GM23338 (cell line): Measurements from ENCODE around the gene MYO1E. TPM values are rescaled to one million over a fixed set of nuclear protein-coding genes. Genes with fewer than 3 reads are reported as not detected.

Source experiments
- ATAC-seq: fragments of 200-7000 bp; cut with Tn5 transposase; 3 replicates; pipeline ENCODE4 v1.9.1; 2020
- DNase-seq: peaks from one replicate; pipeline ENCODE4 v3.0.0-alpha.2; 2015; ENCODE audit warnings: low spot score
- H2AFZ ChIP-seq: fragments of 200-600 bp; sonication (generic); 2 replicates; pipeline ENCODE4 v1.8.0; 2016; ENCODE audit warnings: antibody characterized with exemption, mild to moderate bottlenecking, moderate library complexity
- H3F3A ChIP-seq: fragments of 200-600 bp; sonication (generic); replicated peaks from 2 replicates; pipeline ENCODE4 v1.8.0; 2017; ENCODE audit warnings: antibody characterized with exemption, mixed run types, low read depth
- H3K27ac ChIP-seq: fragments of 200-600 bp; sonication (generic); 2 replicates; pipeline ENCODE4 v1.6.1; 2016; ENCODE audit warnings: low read depth
- H3K27me3 ChIP-seq: fragments of 200-600 bp; sonication (generic); 2 replicates; pipeline ENCODE4 v1.8.0; 2016; ENCODE audit warnings: mild to moderate bottlenecking, mixed run types, moderate library complexity; ENCODE audit not compliant: insufficient read depth
- H3K36me3 ChIP-seq: fragments of 200-600 bp; sonication (generic); 2 replicates; pipeline ENCODE4 v1.8.0; 2016; ENCODE audit warnings: mild to moderate bottlenecking; ENCODE audit not compliant: insufficient read depth
- H3K4me1 ChIP-seq: fragments of 200-600 bp; sonication (generic); 2 replicates; pipeline ENCODE4 v1.8.0; 2016; ENCODE audit warnings: mild to moderate bottlenecking, moderate library complexity; ENCODE audit not compliant: insufficient read depth
- H3K4me2 ChIP-seq: fragments of 200-600 bp; sonication (generic); 2 replicates; pipeline ENCODE4 v1.7.1; 2017; ENCODE audit warnings: mixed run types
- H3K4me3 ChIP-seq: fragments of 200-600 bp; sonication (generic); 2 replicates; pipeline ENCODE4 v1.6.1; 2016; ENCODE audit warnings: mixed run types
- H3K79me2 ChIP-seq: fragments of 200-600 bp; sonication (generic); replicated peaks from 2 replicates; pipeline ENCODE4 v1.8.0; 2017; ENCODE audit warnings: mild to moderate bottlenecking; ENCODE audit not compliant: insufficient read depth
- H3K9me2 ChIP-seq: fragments of 200-600 bp; sonication (generic); 2 replicates; pipeline ENCODE4 v1.8.0; 2017; ENCODE audit not compliant: insufficient read depth
- H4K20me1 ChIP-seq: fragments of 200-600 bp; sonication (generic); replicated peaks from 2 replicates; pipeline ENCODE4 v1.8.0; 2017; ENCODE audit warnings: mild to moderate bottlenecking; ENCODE audit not compliant: insufficient read depth
- H3K27ac Mint-ChIP-seq: 2 replicates; pipeline ENCODE4 v1.8.0; 2020; ENCODE audit warnings: inconsistent platforms, mild to moderate bottlenecking, moderate library complexity, mixed read lengths
- H3K27me3 Mint-ChIP-seq: 3 replicates; pipeline ENCODE4 v1.8.0; 2022; ENCODE audit warnings: low read depth, mild to moderate bottlenecking, moderate library complexity, mixed read lengths, inconsistent platforms; ENCODE audit not compliant: insufficient read depth, poor library complexity
- H3K36me3 Mint-ChIP-seq: 3 replicates; pipeline ENCODE4 v1.8.0; 2021; ENCODE audit warnings: low read depth, mild to moderate bottlenecking, inconsistent platforms, moderate library complexity, mixed read lengths
- H3K4me1 Mint-ChIP-seq: 3 replicates; pipeline ENCODE4 v1.8.0; 2020; ENCODE audit warnings: mild to moderate bottlenecking, inconsistent platforms, mixed read lengths
- H3K4me3 Mint-ChIP-seq: 3 replicates; pipeline ENCODE4 v1.8.0; 2021; ENCODE audit warnings: moderate library complexity, mild to moderate bottlenecking, inconsistent platforms, mixed read lengths
- H3K9me3 Mint-ChIP-seq: 3 replicates; pipeline ENCODE4 v1.8.0; 2020; ENCODE audit warnings: moderate library complexity, mild to moderate bottlenecking, inconsistent platforms, mixed read lengths
- CREB1 ChIP-seq: fragments of 250-450 bp; sonication (Bioruptor Pico); IDR thresholded peaks from 2 replicates; pipeline ENCODE4 v1.5.0; 2020; ENCODE audit warnings: low read depth, mild to moderate bottlenecking, moderate library complexity
- CTCF ChIP-seq, 2 experiments: fragments of 200-600 bp in 1 of 2; sonication (generic) in 1 of 2; conservative IDR thresholded peaks; 2 replicates each; pipeline versions ENCODE4 v1.5.1 to v1.6.1; 2016 to 2017; ENCODE audit warnings: antibody characterized with exemption in 2 of 2, low read depth in 2 of 2, mild to moderate bottlenecking in 2 of 2, moderate library complexity in 1 of 2
- ETS1 ChIP-seq: IDR thresholded peaks from 2 replicates; pipeline ENCODE4 v1.6.1; 2016; ENCODE audit warnings: antibody characterized with exemption
- JUNB ChIP-seq: IDR thresholded peaks from one replicate; pipeline ENCODE4 v1.6.1; 2016; ENCODE audit warnings: antibody characterized with exemption; ENCODE audit not compliant: unreplicated experiment
- NANOG ChIP-seq: IDR thresholded peaks from 2 replicates; pipeline ENCODE4 v1.6.1; 2016; ENCODE audit warnings: antibody characterized with exemption, borderline replicate concordance
- POLR2AphosphoS5 ChIP-seq: IDR thresholded peaks from 2 replicates; pipeline ENCODE4 v1.6.1; 2016; ENCODE audit warnings: antibody characterized with exemption, low read depth
- REST ChIP-seq: IDR thresholded peaks from one replicate; pipeline ENCODE4 v1.6.1; 2018; ENCODE audit warnings: antibody characterized with exemption; ENCODE audit not compliant: unreplicated experiment
- ZNF114 ChIP-seq: fragments of 250-450 bp; sonication (Bioruptor Pico); IDR thresholded peaks from 2 replicates; pipeline ENCODE4 v1.5.0; 2020; ENCODE audit warnings: mild to moderate bottlenecking, moderate library complexity
- ZNF331 ChIP-seq: fragments of 250-450 bp; sonication (Bioruptor Pico); IDR thresholded peaks from 2 replicates; pipeline ENCODE4 v1.5.0; 2020; ENCODE audit warnings: low read depth, mild to moderate bottlenecking, moderate library complexity
- ZNF462 ChIP-seq: fragments of 250-450 bp; sonication (Bioruptor Pico); IDR thresholded peaks from 2 replicates; pipeline ENCODE4 v1.5.0; 2020; ENCODE audit warnings: mild to moderate bottlenecking, moderate library complexity
- polyA plus RNA-seq: library from polyadenylated mRNA; unstranded; fragments of >200 nt; fragmentation: Nextera tagmentation; extraction: Ambion mirVana; gene quantifications from 2 replicates; pipeline ENCODE4 v1.2.1, GENCODE V29; 2016
- total RNA-seq: library from RNA; depleted of rRNA; stranded (reverse); fragments of >200 nt; shearing (Covaris generic); gene quantifications from 2 replicates; pipeline ENCODE4 v1.2.3, GENCODE V29; 2014

MYO1E gene
- total and polyA plus RNA-seq, 2 experiments from 2014 or later = 68.3 to 131 TPM

- Histone ChIP-seq H3K4me2 (no peak overlapping the region), H3K27me3 (no peaks in the 10 kb centered on the region), H3F3A (no peaks in the 10 kb centered on the region), H3K4me3 (no peak overlapping the region), H3K9me2 (no peaks in the 10 kb centered on the region), H3K36me3 (no peaks in the 10 kb centered on the region), H4K20me1 (no peaks in the 10 kb centered on the region; the same call in 1 of the 2 replicates), H3K4me1 (peaks cover 47% of the 10 kb centered on the region), H3K79me2 (peaks cover 75% of the 10 kb centered on the region), H2AFZ (no peak overlapping the region), H3K27ac (0 out of 2 replicates have a peak overlapping the region, but pooled peaks have one; percentile 11)
- H3K4me1 Mint-ChIP-seq = peaks cover 56% of the 10 kb centered on the region
- ATAC-seq (no peak; the same call in 2 of the 3 replicates), DNase-seq (no peak)
- no peaks in the 10 kb centered on the region for H3K9me3 Mint-ChIP-seq
- no peaks in the 10 kb centered on the region for H3K27me3 Mint-ChIP-seq
- no peak overlapping the region; the same call in 1 of the 2 replicates for H3K27ac Mint-ChIP-seq
- no peaks in the 10 kb centered on the region for H3K36me3 Mint-ChIP-seq
- no peak overlapping the region for H3K4me3 Mint-ChIP-seq
- TF ChIP-seq ZNF462 (CRISPR knock-in tag) (no peak), ZNF331 (CRISPR knock-in tag) (no peak), CREB1 (no peak), POLR2AphosphoS5 (no peak), CTCF (conservative IDR thresholded peaks at IDR 0.05; ENCODE audit: low read depth in 2 of 2) (no peak), NANOG (no peak), ZNF114 (no peak), ETS1 (no peak), JUNB (no peak), REST (no peak)
Observed at GRCh38 chr15:59296181-59296617, 76.5 kb downstream of the MYO1E start.
